HepG2 (cell line): ENCODE measurements around the gene STMN3. TPM values are rescaled to one million over a fixed set of nuclear protein-coding genes. Genes with fewer than 3 reads are reported as not detected.
A peak's percentile ranks its signal among the peaks of the same experiment; 100 is the strongest.

ENCODE experiments used
- ASH2L ChIP-seq: fragments of 300-600, 200-600 bp; sonication (generic); IDR thresholded peaks from 2 replicates; pipeline ENCODE4 v1.7.0; 2017; ENCODE audit warnings: low read depth, mild to moderate bottlenecking, moderate library complexity, mixed read lengths, low read length; ENCODE audit not compliant: insufficient read length
- CBFB ChIP-seq: sonication (generic); formaldehyde crosslinking; IDR thresholded peaks from 2 replicates; pipeline ENCODE4 v1.4.0; 2020; ENCODE audit warnings: missing genetic modification reagents
- CC2D1A ChIP-seq: sonication (generic); formaldehyde crosslinking; IDR thresholded peaks from 2 replicates; pipeline ENCODE4 v1.8.1; 2023; ENCODE audit warnings: mild to moderate bottlenecking, missing genetic modification reagents
- EP300 ChIP-seq, 3 experiments: sonication (generic) in 1 of 3; formaldehyde crosslinking in 1 of 3; IDR thresholded peaks; 2 replicates each; pipeline versions ENCODE4 v1.5.1 to v1.6.1; 2011 to 2020; ENCODE audit warnings: low read depth in 2 of 3, low read length in 2 of 3, borderline replicate concordance in 1 of 3, improper control_type of control experiment in 1 of 3, mild to moderate bottlenecking in 1 of 3, missing genetic modification reagents in 1 of 3, moderate library complexity in 1 of 3
- IRF2 ChIP-seq: IDR thresholded peaks from 2 replicates; pipeline ENCODE4 v1.6.1; 2018; ENCODE audit warnings: missing genetic modification reagents, missing compliant biosample characterization
- KDM5B ChIP-seq: sonication (generic); formaldehyde crosslinking; IDR thresholded peaks from 2 replicates; pipeline ENCODE4 v1.4.0; 2020; ENCODE audit warnings: missing genetic modification reagents, mild to moderate bottlenecking, borderline replicate concordance
- MAFF ChIP-seq: IDR thresholded peaks from 2 replicates; pipeline ENCODE4 v1.6.1; 2011; ENCODE audit warnings: low read depth, low read length, improper control_type of control experiment
- MBD4 ChIP-seq: IDR thresholded peaks from 2 replicates; pipeline ENCODE4 v1.6.1; 2012; ENCODE audit warnings: low read length, inconsistent platforms, borderline replicate concordance
- NFATC3 ChIP-seq: sonication (generic); formaldehyde crosslinking; IDR thresholded peaks from 2 replicates; pipeline ENCODE4 v1.5.1; 2020; ENCODE audit warnings: mild to moderate bottlenecking, missing genetic modification reagents
- NKX3-1 ChIP-seq: sonication (generic); formaldehyde crosslinking; IDR thresholded peaks from 2 replicates; pipeline ENCODE4 v1.5.0; 2020; ENCODE audit warnings: missing genetic modification reagents
- PHF5A ChIP-seq: IDR thresholded peaks from one replicate; pipeline ENCODE4 v1.6.1; 2018; ENCODE audit warnings: low read depth, missing genetic modification reagents; ENCODE audit not compliant: unreplicated experiment
- RARG ChIP-seq: sonication (generic); formaldehyde crosslinking; IDR thresholded peaks from 2 replicates; pipeline ENCODE4 v1.4.0; 2020; ENCODE audit warnings: low read depth, mild to moderate bottlenecking, missing genetic modification reagents
- RBM39 ChIP-seq: fragments of 200-400 bp; formaldehyde crosslinking; IDR thresholded peaks from one replicate; pipeline ENCODE4 v1.6.1; 2018; ENCODE audit warnings: antibody characterized with exemption, mild to moderate bottlenecking, low read depth, low read length; ENCODE audit not compliant: poor library complexity, severe bottlenecking
- RFXAP ChIP-seq: sonication (generic); formaldehyde crosslinking; IDR thresholded peaks from 2 replicates; pipeline ENCODE4 v1.4.0; 2020; ENCODE audit warnings: missing genetic modification reagents, borderline replicate concordance
- SCMH1 ChIP-seq: sonication (generic); formaldehyde crosslinking; IDR thresholded peaks from 2 replicates; pipeline ENCODE4 v1.9.0; 2021; ENCODE audit warnings: missing genetic modification reagents, mild to moderate bottlenecking, borderline replicate concordance
- SETDB1 ChIP-seq: sonication (generic); formaldehyde crosslinking; IDR thresholded peaks from 2 replicates; pipeline ENCODE4 v1.5.1; 2020; ENCODE audit warnings: missing genetic modification reagents, mild to moderate bottlenecking, borderline replicate concordance
- THAP8 ChIP-seq: sonication (generic); formaldehyde crosslinking; IDR thresholded peaks from 2 replicates; pipeline ENCODE4 v1.5.1; 2020; ENCODE audit warnings: missing genetic modification reagents, mild to moderate bottlenecking, borderline replicate concordance
- TP53 ChIP-seq: sonication (generic); formaldehyde crosslinking; conservative IDR thresholded peaks from 2 replicates; pipeline ENCODE4 v1.4.0; 2020; ENCODE audit warnings: missing genetic modification reagents
- XRCC5 ChIP-seq: fragments of 200-400 bp; formaldehyde crosslinking; optimal IDR thresholded peaks from 2 replicates; pipeline ENCODE3; 2017; ENCODE audit warnings: mild to moderate bottlenecking, low read length
- ZBTB7A ChIP-seq: sonication (generic); formaldehyde crosslinking; IDR thresholded peaks from 2 replicates; pipeline ENCODE4 v1.8.0; 2022; ENCODE audit warnings: mild to moderate bottlenecking, missing genetic modification reagents
- ZFX ChIP-seq: sonication (generic); formaldehyde crosslinking; IDR thresholded peaks from 2 replicates; pipeline ENCODE4 v1.4.0; 2020; ENCODE audit warnings: mild to moderate bottlenecking, low read depth, missing genetic modification reagents, moderate library complexity
- ZNF263 ChIP-seq: sonication (generic); formaldehyde crosslinking; IDR thresholded peaks from 2 replicates; pipeline ENCODE4 v1.4.0; 2020; ENCODE audit warnings: missing genetic modification reagents
- ZNF282 ChIP-seq: fragments of 450-650 bp; IDR thresholded peaks from 2 replicates; pipeline ENCODE4 v1.6.1; 2018; ENCODE audit not compliant: partially characterized antibody
- ZNF550 ChIP-seq: sonication (generic); formaldehyde crosslinking; IDR thresholded peaks from 2 replicates; pipeline ENCODE4 v1.4.0; 2020; ENCODE audit warnings: mild to moderate bottlenecking, missing genetic modification reagents, borderline replicate concordance
- ZNF782 ChIP-seq: sonication (generic); formaldehyde crosslinking; IDR thresholded peaks from 2 replicates; pipeline ENCODE4 v1.4.0; 2020; ENCODE audit warnings: missing genetic modification reagents, mild to moderate bottlenecking, borderline replicate concordance
- ZNF790 ChIP-seq: sonication (generic); formaldehyde crosslinking; IDR thresholded peaks from 2 replicates; pipeline ENCODE4 v1.8.0; 2022; ENCODE audit warnings: missing genetic modification reagents, mild to moderate bottlenecking, borderline replicate concordance
- ZXDC ChIP-seq: sonication (generic); formaldehyde crosslinking; IDR thresholded peaks from 2 replicates; pipeline ENCODE4 v1.5.0; 2020; ENCODE audit warnings: mild to moderate bottlenecking, missing genetic modification reagents
- polyA plus RNA-seq, 8 experiments: library from polyadenylated mRNA; depleted of rRNA in 3 of 8; stranded (reverse) in 7 of 8; unstranded in 1 of 8; fragments of >200 nt; fragmentation: Illumina TruSeq in 4 of 8; extraction: Trizol in 4 of 8; gene quantifications; 2 replicates each; pipeline versions ENCODE4 v1.2.1 to v1.2.3, GENCODE V29; 2011 to 2016; ENCODE audit warnings: low read depth in 4 of 8, missing spikeins in 1 of 8, mixed read lengths in 1 of 8; ENCODE audit not compliant: insufficient read depth in 1 of 8
- total RNA-seq, 5 experiments: library from RNA; depleted of rRNA; stranded (reverse); fragments of >200 nt; fragmentation: Illumina TruSeq; extraction: Trizol; gene quantifications; 2 replicates each; pipeline ENCODE4 v1.2.3, GENCODE V29; 2016; ENCODE audit warnings: low read depth in 1 of 5

Gene STMN3
- total and polyA plus RNA-seq, 2 of the 13 experiments (the other 11 are each of a cell fraction or from before 2014, with no cell fraction given), result 21.0 to 48.3 TPM

DNA sequence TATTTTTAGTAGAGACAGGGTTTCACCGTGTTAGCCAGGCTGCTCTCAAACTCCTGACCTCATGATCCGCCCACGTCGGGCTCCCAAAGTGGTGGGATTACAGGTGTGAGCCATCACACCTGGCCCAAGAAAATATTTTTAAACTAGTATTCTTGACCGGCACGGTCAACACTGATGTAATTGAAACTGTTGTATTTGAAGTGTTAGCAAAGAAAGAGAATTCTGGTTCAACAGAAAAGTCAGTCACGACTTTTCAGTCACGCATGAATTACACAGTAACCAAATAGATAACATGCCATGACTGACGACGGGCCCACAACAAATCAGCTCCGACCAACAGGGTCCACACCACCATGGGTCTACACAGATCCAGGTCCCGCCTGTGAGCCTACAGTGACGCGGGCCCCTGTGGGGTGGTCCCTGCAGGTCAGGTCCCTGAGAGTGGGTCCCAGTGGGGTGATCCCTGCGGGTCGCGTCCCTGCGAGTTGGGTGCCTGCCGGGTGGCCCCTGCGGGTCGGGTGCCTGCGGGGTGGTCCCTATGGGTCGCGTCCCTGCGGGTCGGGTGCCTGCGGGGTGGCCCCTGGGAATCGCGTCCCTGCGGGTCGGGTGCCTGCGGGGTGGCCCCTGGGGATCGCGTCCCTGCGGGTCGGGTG lies 27.3 kb downstream of the STMN3 start (continued):
- TF ChIP-seq ZBTB7A (CRISPR knock-in tag), result peak; percentile 92; the same call in 1 of the 2 replicates
- TF ChIP-seq CC2D1A (CRISPR knock-in tag), result no peak
- TF ChIP-seq RARG, result no peak
- 0 out of 2 replicates have a peak, but pooled peaks have one; percentile 33 for TF ChIP-seq NKX3-1
- no peak for TF ChIP-seq NFATC3 (CRISPR knock-in tag)
- no peak for TF ChIP-seq SETDB1 (CRISPR knock-in tag)
- TF ChIP-seq ZNF282, result no peak
- TF ChIP-seq SCMH1 (CRISPR knock-in tag), result no peak
- peak; percentile 13; the same call in 1 of the 2 replicates for TF ChIP-seq IRF2 (CRISPR knock-in tag)
- 0 out of 2 replicates have a peak, but pooled peaks have one; percentile 72 for TF ChIP-seq ZNF782 (CRISPR knock-in tag)
- TF ChIP-seq ASH2L, result peak; percentile 56
- no peak for TF ChIP-seq PHF5A (CRISPR knock-in tag)
- no peak for TF ChIP-seq MBD4
- no peak for TF ChIP-seq ZXDC (CRISPR knock-in tag)
- 0 out of 2 replicates have a peak, but pooled peaks have one; percentile 6 for TF ChIP-seq THAP8 (CRISPR knock-in tag)
- peak; percentile 64; the same call in 1 of the 2 replicates for TF ChIP-seq KDM5B (CRISPR knock-in tag)
- TF ChIP-seq XRCC5, result peak; percentile 66
- TF ChIP-seq MAFF, result no peak
- no peak for TF ChIP-seq ZNF550 (CRISPR knock-in tag)
- peak; percentile 73; the same call in 1 of the 2 replicates for TF ChIP-seq RFXAP
- 0 out of 2 replicates have a peak, but pooled peaks have one; percentile 1 for TF ChIP-seq CBFB (CRISPR knock-in tag)
- no peak for TF ChIP-seq RBM39
- TF ChIP-seq ZNF263, result 0 out of 2 replicates have a peak, but pooled peaks have one; percentile 49
- TF ChIP-seq ZFX (CRISPR knock-in tag), result peak; percentile 48; the same call in 1 of the 2 replicates
- TF ChIP-seq ZNF790 (CRISPR knock-in tag), result 0 out of 2 replicates have a peak, but pooled peaks have one; percentile 42
- peak; percentile 69; the same call in 1 of the 2 replicates for TF ChIP-seq TP53 (CRISPR knock-in tag)
- no peak for TF ChIP-seq EP300 (IDR thresholded peaks at IDR 0.05; ENCODE audit: low read depth in 2 of 2, low read length in 2 of 2)
- peak; percentile 2; the same call in 1 of the 2 replicates for TF ChIP-seq EP300 (CRISPR knock-in tag; IDR thresholded peaks at IDR 0.05; ENCODE audit: borderline replicate concordance)
